Measurements from ENCODE around the gene ANK3.
A peak's percentile ranks its signal among the peaks of the same experiment; 100 is the strongest.

Gene ANK3

DNA sequence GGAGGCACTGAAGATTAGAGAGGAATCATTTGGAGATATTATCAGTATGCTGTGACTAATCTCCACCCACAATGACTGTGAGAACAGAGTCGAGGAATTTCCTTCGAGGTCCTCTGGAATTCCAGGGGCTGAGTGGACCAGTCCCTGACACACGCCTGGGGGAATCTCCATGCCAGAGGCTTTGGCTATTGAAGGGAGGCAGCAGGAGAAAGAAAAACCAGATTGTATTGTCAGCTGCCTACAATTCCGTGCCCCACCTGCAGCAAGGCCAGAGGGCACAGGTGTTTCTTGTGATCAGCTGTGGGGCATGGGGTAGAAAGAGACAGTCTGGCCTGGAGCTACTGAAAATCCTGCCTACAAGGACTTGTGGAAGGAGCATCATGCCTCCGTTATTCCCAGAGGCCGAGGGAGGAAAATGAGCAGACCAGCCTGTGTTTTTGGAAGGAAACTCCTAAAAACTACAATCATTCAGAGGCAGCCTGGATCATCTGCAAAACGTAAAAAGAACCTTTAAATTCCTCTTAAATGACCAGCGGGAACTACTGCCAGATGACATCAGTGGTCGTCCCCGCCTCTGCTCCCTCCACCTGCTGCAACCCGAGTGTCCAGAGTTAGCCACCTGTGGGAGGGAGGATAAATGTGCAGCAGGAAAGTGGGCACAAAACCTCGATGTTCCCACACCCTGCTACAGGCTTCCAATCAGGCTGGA, 25.4 kb upstream of the ANK3 start:
- DNase-seq (ENCODE audit: low read depth) = peak; percentile 67

DNA sequence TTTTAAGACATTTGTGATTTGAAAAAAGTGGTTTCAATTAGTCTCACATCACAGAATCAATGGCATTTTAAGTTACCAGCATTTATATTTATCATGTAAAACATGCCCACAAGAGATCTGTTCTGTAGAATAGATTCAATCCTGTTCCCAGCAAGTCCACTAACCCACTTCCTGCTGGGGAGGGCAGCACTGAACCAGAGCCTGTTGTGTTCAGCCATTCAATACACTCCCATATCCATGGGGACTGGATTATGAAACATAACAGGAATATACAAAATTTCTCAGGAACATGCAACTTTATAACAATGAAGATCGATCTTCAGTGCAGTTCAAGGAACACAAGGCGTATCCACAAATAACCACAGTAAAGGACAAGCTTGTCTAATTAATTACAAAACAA, 24.4 kb upstream of the ANK3 start:
- H3K4me3 ChIP-seq (ENCODE audit: control insufficient read depth, low read depth, low read length) = no peak overlapping the region
- TF ChIP-seq, protein P1, sequence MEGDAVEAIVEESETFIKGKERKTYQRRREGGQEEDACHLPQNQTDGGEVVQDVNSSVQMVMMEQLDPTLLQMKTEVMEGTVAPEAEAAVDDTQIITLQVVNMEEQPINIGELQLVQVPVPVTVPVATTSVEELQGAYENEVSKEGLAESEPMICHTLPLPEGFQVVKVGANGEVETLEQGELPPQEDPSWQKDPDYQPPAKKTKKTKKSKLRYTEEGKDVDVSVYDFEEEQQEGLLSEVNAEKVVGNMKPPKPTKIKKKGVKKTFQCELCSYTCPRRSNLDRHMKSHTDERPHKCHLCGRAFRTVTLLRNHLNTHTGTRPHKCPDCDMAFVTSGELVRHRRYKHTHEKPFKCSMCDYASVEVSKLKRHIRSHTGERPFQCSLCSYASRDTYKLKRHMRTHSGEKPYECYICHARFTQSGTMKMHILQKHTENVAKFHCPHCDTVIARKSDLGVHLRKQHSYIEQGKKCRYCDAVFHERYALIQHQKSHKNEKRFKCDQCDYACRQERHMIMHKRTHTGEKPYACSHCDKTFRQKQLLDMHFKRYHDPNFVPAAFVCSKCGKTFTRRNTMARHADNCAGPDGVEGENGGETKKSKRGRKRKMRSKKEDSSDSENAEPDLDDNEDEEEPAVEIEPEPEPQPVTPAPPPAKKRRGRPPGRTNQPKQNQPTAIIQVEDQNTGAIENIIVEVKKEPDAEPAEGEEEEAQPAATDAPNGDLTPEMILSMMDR (IDR thresholded peaks at IDR 0.05; ENCODE audit: control insufficient read depth, insufficient read depth, low read depth, low read length, missing control alignments) = peak; percentile 5
- DNase-seq (ENCODE audit: low read depth) = no peak

More for the DNA sequence above, 25.4 kb upstream of the ANK3 start:
- H3K4me3 ChIP-seq (ENCODE audit: control insufficient read depth, low read depth, low read length) = no peak overlapping the region; the same call in 1 of the 2 replicates
- TF ChIP-seq, protein P1 (IDR thresholded peaks at IDR 0.05; ENCODE audit: control insufficient read depth, insufficient read depth, low read depth, low read length, missing control alignments) = no peak

DNA sequence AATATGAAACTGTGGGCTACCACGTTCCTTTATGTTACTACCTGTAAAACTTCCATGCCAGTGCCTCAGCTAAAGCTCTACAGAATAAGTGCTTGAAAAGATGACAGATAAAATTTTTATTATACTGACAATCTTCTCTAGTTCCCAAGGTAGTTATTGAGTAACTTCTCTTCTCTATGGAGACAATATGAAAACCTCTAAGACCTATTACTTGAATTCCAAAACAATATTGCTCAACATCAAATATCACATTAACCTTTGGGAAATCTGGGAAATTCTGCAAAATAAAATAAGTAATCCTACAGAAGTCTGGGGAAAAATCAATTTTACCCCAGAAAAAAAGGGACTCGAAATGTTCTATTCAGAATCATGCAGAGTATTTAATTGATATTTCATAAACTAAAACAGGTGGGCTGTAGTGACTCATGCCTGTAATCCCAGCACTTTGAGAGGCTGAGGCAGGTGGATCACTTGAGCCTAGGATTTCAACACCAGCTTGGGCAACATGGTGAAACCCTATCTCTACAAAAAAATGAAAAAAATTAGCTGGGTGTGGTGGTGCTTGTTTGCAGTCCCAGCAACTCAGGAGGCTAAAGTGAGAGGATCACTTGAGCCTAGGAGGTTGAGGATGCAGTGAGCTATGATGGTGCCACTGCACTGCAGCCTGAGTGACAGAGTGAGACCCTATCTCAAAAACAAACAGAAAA, 23.8 kb upstream of the ANK3 start:
- TF ChIP-seq, protein P1 (IDR thresholded peaks at IDR 0.05; ENCODE audit: control insufficient read depth, insufficient read depth, low read depth, low read length, missing control alignments) = no peak
- H3K4me3 ChIP-seq (ENCODE audit: control insufficient read depth, low read depth, low read length) = no peak overlapping the region
- DNase-seq (ENCODE audit: low read depth) = no peak

DNA sequence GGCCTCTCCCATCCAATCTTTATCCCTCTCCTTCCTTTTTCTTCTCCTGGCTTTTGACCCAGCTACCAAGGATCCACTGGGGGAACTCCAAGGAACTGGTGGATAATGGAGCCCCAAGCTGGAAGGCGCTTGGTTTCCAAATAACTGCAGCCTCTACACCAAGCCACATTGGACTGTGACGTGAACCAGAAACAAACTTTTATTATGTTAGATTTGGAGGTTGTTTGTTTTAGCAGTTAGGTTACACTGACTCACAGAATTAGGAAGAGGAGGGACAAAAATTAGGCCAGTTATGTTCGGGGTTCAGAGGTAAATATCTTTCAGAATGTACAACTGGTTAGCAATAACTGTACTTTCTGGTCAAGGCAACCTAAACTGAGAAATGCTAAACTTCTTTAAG, 21.3 kb upstream of the ANK3 start:
- DNase-seq (ENCODE audit: low read depth) = no peak
- H3K4me3 ChIP-seq (ENCODE audit: control insufficient read depth, low read depth, low read length) = no peak overlapping the region
- TF ChIP-seq, protein P1 (IDR thresholded peaks at IDR 0.05; ENCODE audit: control insufficient read depth, insufficient read depth, low read depth, low read length, missing control alignments) = no peak

DNA sequence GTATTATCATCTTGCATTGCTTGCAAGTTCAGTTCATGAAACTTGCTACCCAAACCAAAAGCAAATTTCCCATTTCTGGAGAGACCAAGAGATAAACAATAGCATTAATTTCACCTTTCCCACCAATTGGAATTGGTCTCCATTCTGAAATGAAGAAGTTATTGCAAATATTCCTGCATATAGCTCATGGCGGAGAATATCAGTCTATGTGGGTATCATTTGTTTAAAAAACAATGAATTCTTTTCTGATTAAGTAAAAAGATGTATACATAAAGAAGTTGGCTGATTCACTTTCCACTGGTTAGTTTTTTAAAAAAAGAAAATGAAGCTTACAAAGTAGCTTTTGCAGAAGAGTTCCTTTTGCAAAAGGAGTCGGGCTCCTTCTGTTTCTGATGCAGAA, 19.5 kb upstream of the ANK3 start:
- no peak overlapping the region for H3K4me3 ChIP-seq (ENCODE audit: control insufficient read depth, low read depth, low read length)
- TF ChIP-seq, protein P1 (IDR thresholded peaks at IDR 0.05; ENCODE audit: control insufficient read depth, insufficient read depth, low read depth, low read length, missing control alignments) = no peak
- DNase-seq (ENCODE audit: low read depth) = no peak

DNA sequence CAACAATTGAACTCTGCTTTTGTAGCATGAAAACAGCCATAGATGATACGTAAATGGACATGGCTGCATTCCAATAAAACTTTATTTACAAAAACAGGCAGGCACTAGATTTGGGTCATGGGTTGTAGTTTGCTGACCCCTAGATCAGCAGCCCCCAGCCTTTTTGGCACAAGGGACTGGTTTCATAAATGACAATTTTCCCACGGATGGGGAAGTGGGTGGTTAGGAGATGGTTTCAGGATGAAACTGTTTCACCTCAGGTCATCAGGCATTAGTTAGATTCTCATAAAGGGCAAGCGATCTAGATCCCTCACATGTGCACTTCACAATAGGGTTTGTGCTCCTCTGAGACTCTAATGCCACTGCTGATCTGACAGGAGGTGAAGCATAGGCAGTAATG, 16.5 kb upstream of the ANK3 start:
- TF ChIP-seq, protein P1 (IDR thresholded peaks at IDR 0.05; ENCODE audit: control insufficient read depth, insufficient read depth, low read depth, low read length, missing control alignments) = no peak
- DNase-seq (ENCODE audit: low read depth) = no peak
- no peak overlapping the region for H3K4me3 ChIP-seq (ENCODE audit: control insufficient read depth, low read depth, low read length)

All from AG09309 (cell line).